NCI-H1417 (cell line): ENCODE results near the gene ADTRP.

Experiments
- DNase-seq, 3 experiments: peaks; one replicate each; lab custom pipeline; 2025; lab: John Stamatoyannopoulos, UW

ADTRP gene

GRCh38 chr6:11778648-11779328 lies at the start of gene ADTRP:
Gene ADTRP (minus strand): TSS chr6:11778803. CDS start chr6:11778759, 44 bp downstream.
- DNase-seq, result no peak

- no peak for DNase-seq
Measured at GRCh38 chr6:11826779-11827178, 48.2 kb upstream of the ADTRP start.

GRCh38 chr6:11824986-11825385 lies 46.4 kb upstream of the ADTRP start:
- no peak for DNase-seq

- peak in 1 of 3 experiments; percentile 30 for DNase-seq
Measured at GRCh38 chr6:11822346-11822745, 43.7 kb upstream of the ADTRP start.

GRCh38 chr6:11821781-11822180 lies 43.2 kb upstream of the ADTRP start:
- no peak for DNase-seq

GRCh38 chr6:11820821-11821220 lies 42.2 kb upstream of the ADTRP start:
- no peak for DNase-seq

- no peak for DNase-seq
Measured at GRCh38 chr6:11819486-11819885, 40.9 kb upstream of the ADTRP start.

- no peak for DNase-seq
Measured at GRCh38 chr6:11815231-11815630, 36.6 kb upstream of the ADTRP start.

GRCh38 chr6:11814819-11815218 lies 36.2 kb upstream of the ADTRP start:
- DNase-seq, result no peak

GRCh38 chr6:11814106-11814505 lies 35.5 kb upstream of the ADTRP start:
- DNase-seq, result no peak

- no peak for DNase-seq
Measured at GRCh38 chr6:11813606-11814005, 35.0 kb upstream of the ADTRP start.

GRCh38 chr6:11812951-11813350 lies 34.3 kb upstream of the ADTRP start:
- DNase-seq, result no peak

- DNase-seq, result no peak
Measured at GRCh38 chr6:11812439-11812838, 33.8 kb upstream of the ADTRP start.

- no peak for DNase-seq
Measured at GRCh38 chr6:11811644-11812264, 33.2 kb upstream of the ADTRP start.

- peak in 2 of 3 experiments; percentile 9 to 55 for DNase-seq
Measured at GRCh38 chr6:11810854-11811643, 32.4 kb upstream of the ADTRP start.

- DNase-seq, result peak; percentile 1 to 37 (median 19)
Measured at GRCh38 chr6:11810039-11810541, 31.5 kb upstream of the ADTRP start.

- DNase-seq, result no peak
Measured at GRCh38 chr6:11808054-11808453, 29.5 kb upstream of the ADTRP start.

- no peak for DNase-seq
Measured at GRCh38 chr6:11806561-11807317, 28.1 kb upstream of the ADTRP start.

GRCh38 chr6:11805259-11806053 lies 26.9 kb upstream of the ADTRP start:
- DNase-seq, result no peak

GRCh38 chr6:11804701-11805100 lies 26.1 kb upstream of the ADTRP start:
- DNase-seq, result no peak

GRCh38 chr6:11804135-11804534 lies 25.5 kb upstream of the ADTRP start:
- DNase-seq, result no peak
